ENCODE measurements around the gene ZNF746.
"Not testable (repeated sequence)": the region's sequence is repeated elsewhere in the genome, so short reads cannot be mapped to it uniquely, and the experiment has no call there.

Gene ZNF746

GRCh38 chr7:149497467-149498261 lies at the start of gene ZNF746:
Gene ZNF746 (minus strand): TSS chr7:149497809. CDS start chr7:149497536, 273 bp downstream.
- DNase-seq (ENCODE audit: low spot score), result peak; percentile 98

- DNase-seq (ENCODE audit: low spot score), result no peak
Measured at GRCh38 chr7:149547126-149547525, 49.5 kb upstream of the ZNF746 start.

GRCh38 chr7:149546331-149546730 lies 48.7 kb upstream of the ZNF746 start:
- DNase-seq (ENCODE audit: low spot score), result no peak

- DNase-seq (ENCODE audit: low spot score), result no peak
Measured at GRCh38 chr7:149544028-149544427, 46.4 kb upstream of the ZNF746 start.

GRCh38 chr7:149532654-149533053 lies 35.0 kb upstream of the ZNF746 start:
- DNase-seq (ENCODE audit: low spot score), result no peak

GRCh38 chr7:149529136-149529718 lies 31.6 kb upstream of the ZNF746 start:
- no peak for DNase-seq (ENCODE audit: low spot score)

- no peak for DNase-seq (ENCODE audit: low spot score)
Measured at GRCh38 chr7:149527414-149527813, 29.8 kb upstream of the ZNF746 start.

GRCh38 chr7:149525280-149525679 lies 27.7 kb upstream of the ZNF746 start:
- no peak for DNase-seq (ENCODE audit: low spot score)

GRCh38 chr7:149524394-149524793 lies 26.8 kb upstream of the ZNF746 start:
- no peak for DNase-seq (ENCODE audit: low spot score)

GRCh38 chr7:149510248-149510647 lies 12.6 kb upstream of the ZNF746 start:
- DNase-seq (ENCODE audit: low spot score), result no peak

GRCh38 chr7:149509774-149510173 lies 12.2 kb upstream of the ZNF746 start:
- no peak for DNase-seq (ENCODE audit: low spot score)

GRCh38 chr7:149505551-149505950 lies 7.9 kb upstream of the ZNF746 start:
- no peak for DNase-seq (ENCODE audit: low spot score)

GRCh38 chr7:149501651-149502050 lies 4.0 kb upstream of the ZNF746 start:
- no peak for DNase-seq (ENCODE audit: low spot score)

- no peak for DNase-seq (ENCODE audit: low spot score)
Measured at GRCh38 chr7:149500910-149501309, 3.3 kb upstream of the ZNF746 start.

GRCh38 chr7:149500201-149500600 lies 2.6 kb upstream of the ZNF746 start:
- no peak for DNase-seq (ENCODE audit: low spot score)

GRCh38 chr7:149498811-149499210 lies 1.2 kb upstream of the ZNF746 start:
- DNase-seq (ENCODE audit: low spot score), result no peak

- DNase-seq (ENCODE audit: low spot score), result peak; percentile 67
Measured at GRCh38 chr7:149496642-149497391, 792 bp downstream of the ZNF746 start.

GRCh38 chr7:149495785-149496641 lies 1.6 kb downstream of the ZNF746 start:
- DNase-seq (ENCODE audit: low spot score), result peak; percentile 35

GRCh38 chr7:149494738-149495368 lies 2.8 kb downstream of the ZNF746 start:
- DNase-seq (ENCODE audit: low spot score), result no peak

- not testable (repeated sequence) for DNase-seq (ENCODE audit: low spot score)
Measured at GRCh38 chr7:149493975-149494374, 3.6 kb downstream of the ZNF746 start.

- DNase-seq (ENCODE audit: low spot score), result no peak
Measured at GRCh38 chr7:149493366-149493765, 4.2 kb downstream of the ZNF746 start.
